Measurements from ENCODE around the gene HPCAL4. TPM values are rescaled to one million over a fixed set of nuclear protein-coding genes. Genes with fewer than 3 reads are reported as not detected.
A peak's percentile ranks its signal among the peaks of the same experiment; 100 is the strongest.

The HPCAL4 gene
- total RNA-seq, 1 donor from 2014 or later: 0.13 TPM

GRCh38 chr1:39638965-39639304 lies 52.3 kb downstream of the HPCAL4 start:
- H3K4me1 Mint-ChIP-seq: peaks cover 25% of the 10 kb centered on the region
- TF ChIP-seq EZH2 (IDR thresholded peaks at IDR 0.05) (no peak), CTCF (IDR thresholded peaks at IDR 0.05) (no peak), EZH2phosphoT487 (IDR thresholded peaks at IDR 0.05) (no peak)
- Histone ChIP-seq H3K4me1 (no peaks in the 10 kb centered on the region), H3K9ac (no peak overlapping the region), H3F3A (ENCODE audit: low read depth) (no peaks in the 10 kb centered on the region), H3K4me3 (peak overlapping the region; percentile 43), H3K36me3 (no peaks in the 10 kb centered on the region), H3K27me3 (peaks cover 97% of the 10 kb centered on the region), H3K9me3 (ENCODE audit: low read depth) (no peaks in the 10 kb centered on the region), H2AFZ (replicated peaks) (peak overlapping the region; percentile 78), H3K79me2 (ENCODE audit: low read depth) (no peaks in the 10 kb centered on the region), H4K20me1 (ENCODE audit: low read depth) (no peaks in the 10 kb centered on the region), H3K27ac (no peak overlapping the region), H3K4me2 (peak overlapping the region; percentile 75)
- no peak overlapping the region for H3K27ac Mint-ChIP-seq
- H3K27me3 Mint-ChIP-seq (ENCODE audit: insufficient read depth, low read depth): peaks cover 45% of the 10 kb centered on the region
- peak overlapping the region; percentile 77 for H3K4me3 Mint-ChIP-seq
- H3K9me3 Mint-ChIP-seq: peaks cover 2% of the 10 kb centered on the region
- DNase-seq (ENCODE audit: low spot score): no peak
- no peaks in the 10 kb centered on the region for H3K36me3 Mint-ChIP-seq

GRCh38 chr1:39637361-39637760 lies 53.9 kb downstream of the HPCAL4 start:
- Histone ChIP-seq H3K9ac (no peak overlapping the region), H3K4me3 (no peak overlapping the region), H3K4me1 (peaks cover 6% of the 10 kb centered on the region), H3K27me3 (peaks cover 93% of the 10 kb centered on the region), H3K36me3 (no peaks in the 10 kb centered on the region), H3K79me2 (ENCODE audit: low read depth) (no peaks in the 10 kb centered on the region), H3F3A (ENCODE audit: low read depth) (peaks cover 10% of the 10 kb centered on the region), H3K4me2 (no peak overlapping the region), H3K9me3 (ENCODE audit: low read depth) (no peaks in the 10 kb centered on the region), H4K20me1 (ENCODE audit: low read depth) (peaks cover 2% of the 10 kb centered on the region), H3K27ac (no peak overlapping the region), H2AFZ (replicated peaks) (no peak overlapping the region)
- Mint-ChIP-seq H3K4me1 (peaks cover 34% of the 10 kb centered on the region), H3K27me3 (ENCODE audit: insufficient read depth, low read depth) (peaks cover 50% of the 10 kb centered on the region), H3K9me3 (peaks cover 2% of the 10 kb centered on the region), H3K27ac (no peak overlapping the region), H3K36me3 (no peaks in the 10 kb centered on the region), H3K4me3 (peak overlapping the region; percentile 71)
- no peak for DNase-seq (ENCODE audit: low spot score)
- TF ChIP-seq CTCF (IDR thresholded peaks at IDR 0.05) (no peak), EZH2 (IDR thresholded peaks at IDR 0.05) (no peak), EZH2phosphoT487 (IDR thresholded peaks at IDR 0.05) (no peak)

- H3K36me3 Mint-ChIP-seq: no peaks in the 10 kb centered on the region
- Histone ChIP-seq H3K4me3 (no peak overlapping the region), H3K4me2 (no peak overlapping the region), H4K20me1 (ENCODE audit: low read depth) (peaks cover 10% of the 10 kb centered on the region), H3K79me2 (ENCODE audit: low read depth) (no peaks in the 10 kb centered on the region), H3K9ac (no peak overlapping the region), H2AFZ (replicated peaks) (no peak overlapping the region), H3K4me1 (peaks cover 6% of the 10 kb centered on the region), H3K9me3 (ENCODE audit: low read depth) (no peaks in the 10 kb centered on the region), H3F3A (ENCODE audit: low read depth) (peaks cover 14% of the 10 kb centered on the region), H3K27ac (no peak overlapping the region), H3K36me3 (no peaks in the 10 kb centered on the region), H3K27me3 (peaks cover 95% of the 10 kb centered on the region)
- H3K4me1 Mint-ChIP-seq: peaks cover 42% of the 10 kb centered on the region
- H3K9me3 Mint-ChIP-seq: peaks cover 2% of the 10 kb centered on the region
- no peak overlapping the region for H3K4me3 Mint-ChIP-seq
- no peak overlapping the region for H3K27ac Mint-ChIP-seq
- TF ChIP-seq EZH2phosphoT487 (IDR thresholded peaks at IDR 0.05) (no peak), EZH2 (IDR thresholded peaks at IDR 0.05) (no peak), CTCF (IDR thresholded peaks at IDR 0.05) (no peak)
- no peak for DNase-seq (ENCODE audit: low spot score)
- peaks cover 54% of the 10 kb centered on the region for H3K27me3 Mint-ChIP-seq (ENCODE audit: insufficient read depth, low read depth)
Measured at GRCh38 chr1:39635871-39636210, 55.4 kb downstream of the HPCAL4 start.

Data from neural progenitor cell (in vitro differentiated cells).